IPS-20b (cell line): Measurements from ENCODE around the gene PSTPIP1.

Source experiments
- H3K27ac ChIP-seq: one replicate; pipeline ENCODE4 v1.5.1; 2013; ENCODE audit warnings: low read length
- H3K27me3 ChIP-seq: 2 replicates; pipeline ENCODE4 v1.6.1; 2013; ENCODE audit warnings: mild to moderate bottlenecking, low read length, inconsistent platforms; ENCODE audit not compliant: insufficient read depth
- H3K36me3 ChIP-seq: 2 replicates; pipeline ENCODE4 v1.6.1; 2013; ENCODE audit warnings: low read depth, mild to moderate bottlenecking, inconsistent platforms, low read length, moderate library complexity; ENCODE audit not compliant: insufficient read depth
- H3K4me1 ChIP-seq: 2 replicates; pipeline ENCODE4 v1.6.1; 2013; ENCODE audit warnings: mild to moderate bottlenecking, control low read depth, inconsistent platforms, low read length, moderate library complexity; ENCODE audit not compliant: insufficient read depth
- H3K4me3 ChIP-seq: 2 replicates; pipeline ENCODE4 v1.5.1; 2013; ENCODE audit warnings: mild to moderate bottlenecking, low read length, inconsistent platforms
- H3K9ac ChIP-seq: 2 replicates; pipeline ENCODE4 v1.6.1; 2013; ENCODE audit warnings: low read depth, mild to moderate bottlenecking, inconsistent platforms, low read length, moderate library complexity
- H3K9me3 ChIP-seq: 2 replicates; pipeline ENCODE4 v1.6.1; 2013; ENCODE audit warnings: mild to moderate bottlenecking, low read depth, low read length, inconsistent platforms; ENCODE audit not compliant: insufficient read depth

The PSTPIP1 gene

GRCh38 chr15:77064539-77065308 is 69.8 kb downstream of the PSTPIP1 start:
- Histone ChIP-seq H3K27me3 (peaks cover 4% of the 10 kb centered on the region; the same call in 1 of the 2 replicates), H3K9me3 (no peaks in the 10 kb centered on the region), H3K4me1 (peaks cover 11% of the 10 kb centered on the region), H3K36me3 (no peaks in the 10 kb centered on the region), H3K9ac (no peak overlapping the region), H3K4me3 (no peak overlapping the region), H3K27ac (no peak overlapping the region)

GRCh38 chr15:77066971-77067690 is 72.2 kb downstream of the PSTPIP1 start:
- H3K9me3 ChIP-seq = no peaks in the 10 kb centered on the region
- H3K4me3 ChIP-seq = no peak overlapping the region
- H3K9ac ChIP-seq = no peak overlapping the region
- H3K36me3 ChIP-seq = no peaks in the 10 kb centered on the region
- peaks cover 9% of the 10 kb centered on the region; the same call in 1 of the 2 replicates for H3K27me3 ChIP-seq
- no peak overlapping the region for H3K27ac ChIP-seq
- H3K4me1 ChIP-seq = peaks cover 9% of the 10 kb centered on the region

- H3K36me3 ChIP-seq = no peaks in the 10 kb centered on the region
- H3K9me3 ChIP-seq = no peaks in the 10 kb centered on the region
- peaks cover 9% of the 10 kb centered on the region; the same call in 1 of the 2 replicates for H3K27me3 ChIP-seq
- no peak overlapping the region for H3K4me3 ChIP-seq
- H3K4me1 ChIP-seq = peaks cover 9% of the 10 kb centered on the region
- H3K9ac ChIP-seq = no peak overlapping the region
- H3K27ac ChIP-seq = no peak overlapping the region
Observed at GRCh38 chr15:77067691-77068367, 72.9 kb downstream of the PSTPIP1 start.

- no peaks in the 10 kb centered on the region for H3K36me3 ChIP-seq
- peaks cover 9% of the 10 kb centered on the region; the same call in 1 of the 2 replicates for H3K27me3 ChIP-seq
- no peak overlapping the region for H3K27ac ChIP-seq
- peaks cover 8% of the 10 kb centered on the region for H3K4me1 ChIP-seq
- H3K9ac ChIP-seq = no peak overlapping the region
- H3K4me3 ChIP-seq = no peak overlapping the region
- no peaks in the 10 kb centered on the region for H3K9me3 ChIP-seq
Observed at GRCh38 chr15:77068633-77069032, 73.7 kb downstream of the PSTPIP1 start.

- Histone ChIP-seq H3K27ac (no peak overlapping the region), H3K4me1 (peaks cover 5% of the 10 kb centered on the region), H3K36me3 (no peaks in the 10 kb centered on the region), H3K9me3 (no peaks in the 10 kb centered on the region), H3K4me3 (peak overlapping the region; percentile 90), H3K27me3 (peaks cover 9% of the 10 kb centered on the region; the same call in 1 of the 2 replicates), H3K9ac (peak overlapping the region; percentile 82; the same call in 1 of the 2 replicates)
Observed at GRCh38 chr15:77069521-77070121, 74.7 kb downstream of the PSTPIP1 start.

DNA sequence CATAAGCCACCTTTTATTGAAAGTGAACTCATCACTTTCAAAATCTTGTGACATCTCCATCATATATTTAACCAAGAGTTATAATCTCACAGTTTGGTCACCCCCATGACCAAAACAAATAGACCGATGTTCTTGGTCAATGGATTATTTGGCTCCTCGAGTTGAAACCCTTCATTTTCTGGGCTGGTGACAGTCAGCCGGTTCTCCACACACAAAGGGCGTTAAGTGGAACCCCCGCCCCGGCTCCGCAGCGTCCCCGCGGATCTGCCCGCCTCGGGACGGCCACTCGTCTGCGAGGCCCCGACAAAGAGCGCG is 75.2 kb downstream of the PSTPIP1 start:
- peak overlapping the region; percentile 82; the same call in 1 of the 2 replicates for H3K9ac ChIP-seq
- no peak overlapping the region for H3K27ac ChIP-seq
- peak overlapping the region; percentile 90 for H3K4me3 ChIP-seq
- H3K36me3 ChIP-seq = no peaks in the 10 kb centered on the region
- no peaks in the 10 kb centered on the region for H3K9me3 ChIP-seq
- peaks cover 9% of the 10 kb centered on the region; the same call in 1 of the 2 replicates for H3K27me3 ChIP-seq
- peaks cover 5% of the 10 kb centered on the region for H3K4me1 ChIP-seq

DNA sequence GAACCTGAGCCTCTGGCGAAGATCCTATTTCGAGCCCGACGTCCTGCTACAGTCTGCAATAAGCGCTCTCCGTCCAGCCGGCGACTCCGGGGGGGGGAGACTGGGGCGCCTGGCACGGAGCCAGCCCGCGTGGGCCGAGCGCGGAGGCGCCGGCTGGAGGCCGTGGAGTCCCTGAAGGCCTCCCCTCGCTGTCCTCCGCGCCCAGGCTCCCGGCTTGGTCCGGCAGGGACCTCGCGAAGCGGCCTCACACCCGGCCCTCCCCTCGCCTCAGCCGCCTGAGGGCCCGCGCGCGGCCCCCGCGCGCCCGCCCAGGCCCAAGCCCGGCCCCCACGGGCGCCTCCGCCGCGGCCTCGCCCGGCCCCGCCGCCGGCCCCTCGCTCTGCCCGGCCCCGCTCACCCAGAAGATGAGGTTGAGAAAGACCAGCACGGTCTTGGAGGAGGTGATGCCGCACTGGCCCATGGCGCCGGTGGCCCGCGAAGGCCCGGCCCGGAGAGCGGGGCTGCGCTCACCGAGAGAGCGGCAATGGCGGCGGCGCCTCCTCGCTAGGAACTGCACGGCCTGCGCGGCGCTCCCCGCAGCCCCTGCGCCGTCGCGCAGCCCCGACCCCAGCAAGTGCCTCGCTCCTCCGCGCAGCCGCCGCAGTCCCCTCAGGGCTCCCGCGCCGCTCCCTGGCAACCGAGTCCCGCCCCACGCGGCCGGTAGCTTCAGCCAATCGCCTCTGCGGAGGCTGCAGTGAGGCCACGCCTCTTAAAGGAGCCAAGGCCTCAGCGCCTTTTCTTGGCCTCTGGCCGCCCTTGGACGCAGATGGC is 75.8 kb downstream of the PSTPIP1 start, which contains the start of gene TSPAN3:
TSPAN3 (minus strand) TSS at position 615 of the 810 bp plus-strand sequence; CDS start at position 460, 155 bp downstream.
- Histone ChIP-seq H3K27ac (no peak within 1 kb of the TSS), H3K27me3 (peaks cover 9% of the 10 kb centered on the region; the same call in 1 of the 2 replicates), H3K4me3 (peak within 1 kb of the TSS; percentile 90), H3K9ac (peak within 1 kb of the TSS; percentile 82; the same call in 1 of the 2 replicates), H3K36me3 (no peaks in the 10 kb centered on the region), H3K4me1 (peaks cover 5% of the 10 kb centered on the region), H3K9me3 (no peaks in the 10 kb centered on the region)

- Histone ChIP-seq H3K36me3 (no peaks in the 10 kb centered on the region), H3K9ac (peak overlapping the region; percentile 7; the same call in 1 of the 2 replicates), H3K27ac (no peak overlapping the region), H3K27me3 (peaks cover 9% of the 10 kb centered on the region; the same call in 1 of the 2 replicates), H3K9me3 (no peaks in the 10 kb centered on the region), H3K4me1 (peaks cover 5% of the 10 kb centered on the region), H3K4me3 (no peak overlapping the region)
Observed at GRCh38 chr15:77071305-77072223, 76.6 kb downstream of the PSTPIP1 start.

GRCh38 chr15:77074350-77074749 is 79.4 kb downstream of the PSTPIP1 start:
- H3K9ac ChIP-seq = no peak overlapping the region
- H3K27me3 ChIP-seq = peaks cover 9% of the 10 kb centered on the region; the same call in 1 of the 2 replicates
- H3K4me3 ChIP-seq = no peak overlapping the region
- peaks cover 5% of the 10 kb centered on the region for H3K4me1 ChIP-seq
- no peaks in the 10 kb centered on the region for H3K9me3 ChIP-seq
- no peaks in the 10 kb centered on the region for H3K36me3 ChIP-seq
- no peak overlapping the region for H3K27ac ChIP-seq

- Histone ChIP-seq H3K9me3 (no peaks in the 10 kb centered on the region), H3K9ac (no peak overlapping the region), H3K4me3 (no peak overlapping the region), H3K36me3 (no peaks in the 10 kb centered on the region), H3K4me1 (no peaks in the 10 kb centered on the region), H3K27me3 (no peaks in the 10 kb centered on the region), H3K27ac (no peak overlapping the region)
Observed at GRCh38 chr15:77075528-77075927, 80.6 kb downstream of the PSTPIP1 start.
